Upper lobe of left lung (tissue), 4 donors: ENCODE measurements around the gene UBA6.

Experiments
- POLR2AphosphoS5 ChIP-seq, 2 donors: sonication (generic); formaldehyde crosslinking; IDR thresholded peaks; one replicate each; pipeline ENCODE4 v1.5.1; 2017; ENCODE audit warnings: antibody characterized with exemption in 2 of 2
- TF ChIP-seq, protein P1 (sequence below), 6 experiments: fragments of 450-650 bp in 4 of 6; fragments of 200-600 bp in 2 of 6; sonication (generic) in 2 of 6; IDR thresholded peaks; one replicate each; pipeline ENCODE4 v1.5.1; 2016 to 2019; ENCODE audit warnings: antibody characterized with exemption in 6 of 6

DNA sequence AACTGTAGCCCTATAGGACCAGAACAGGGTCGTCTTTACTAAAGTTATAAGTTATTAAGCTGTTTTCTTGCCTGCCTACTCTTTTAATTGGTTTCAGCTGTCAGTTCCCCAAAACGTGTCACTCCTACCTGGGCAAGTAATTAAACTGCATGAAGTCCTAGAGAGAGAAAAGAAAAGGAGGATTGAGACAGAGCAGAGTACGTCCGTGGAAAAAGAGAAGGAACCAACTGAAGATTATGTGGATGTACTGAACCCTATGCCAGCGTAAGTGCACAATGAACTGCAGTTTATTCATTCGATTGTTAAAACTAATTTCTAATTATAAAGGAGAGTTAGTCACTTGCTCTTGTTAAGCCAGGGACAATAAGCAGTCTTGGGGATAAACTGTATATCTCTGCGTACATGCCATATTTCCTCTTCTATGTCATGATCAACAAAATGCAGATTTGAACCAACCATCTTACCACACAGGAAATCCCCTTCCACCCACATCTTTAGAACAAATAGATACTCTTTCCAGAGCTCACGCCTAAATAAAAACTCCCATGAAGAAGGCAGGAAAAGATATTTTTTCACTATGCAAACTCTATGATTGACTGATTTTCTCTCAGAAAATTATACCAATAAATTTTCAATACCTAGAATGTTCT is 119.6 kb downstream of the UBA6 start:
- no peak for TF ChIP-seq POLR2AphosphoS5 (IDR thresholded peaks at IDR 0.05)
- TF ChIP-seq, protein P1, sequence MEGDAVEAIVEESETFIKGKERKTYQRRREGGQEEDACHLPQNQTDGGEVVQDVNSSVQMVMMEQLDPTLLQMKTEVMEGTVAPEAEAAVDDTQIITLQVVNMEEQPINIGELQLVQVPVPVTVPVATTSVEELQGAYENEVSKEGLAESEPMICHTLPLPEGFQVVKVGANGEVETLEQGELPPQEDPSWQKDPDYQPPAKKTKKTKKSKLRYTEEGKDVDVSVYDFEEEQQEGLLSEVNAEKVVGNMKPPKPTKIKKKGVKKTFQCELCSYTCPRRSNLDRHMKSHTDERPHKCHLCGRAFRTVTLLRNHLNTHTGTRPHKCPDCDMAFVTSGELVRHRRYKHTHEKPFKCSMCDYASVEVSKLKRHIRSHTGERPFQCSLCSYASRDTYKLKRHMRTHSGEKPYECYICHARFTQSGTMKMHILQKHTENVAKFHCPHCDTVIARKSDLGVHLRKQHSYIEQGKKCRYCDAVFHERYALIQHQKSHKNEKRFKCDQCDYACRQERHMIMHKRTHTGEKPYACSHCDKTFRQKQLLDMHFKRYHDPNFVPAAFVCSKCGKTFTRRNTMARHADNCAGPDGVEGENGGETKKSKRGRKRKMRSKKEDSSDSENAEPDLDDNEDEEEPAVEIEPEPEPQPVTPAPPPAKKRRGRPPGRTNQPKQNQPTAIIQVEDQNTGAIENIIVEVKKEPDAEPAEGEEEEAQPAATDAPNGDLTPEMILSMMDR (IDR thresholded peaks at IDR 0.05) = no peak
